Peyer's patch (tissue), 4 donors: ENCODE measurements around the gene SPIB.

Experiments
- POLR2A ChIP-seq, 2 donors: fragments of 450-650 bp; IDR thresholded peaks; one replicate each; pipeline ENCODE4 v1.5.1; 2017; ENCODE audit warnings: antibody characterized with exemption in 2 of 2, mild to moderate bottlenecking in 2 of 2, moderate library complexity in 2 of 2
- TF ChIP-seq, protein P1 (sequence below), 6 experiments: fragments of 450-650 bp in 4 of 6; fragments of 200-600 bp in 2 of 6; sonication (generic) in 1 of 6; IDR thresholded peaks; one replicate each; pipeline ENCODE4 v1.5.1; 2017 to 2019; ENCODE audit warnings: antibody characterized with exemption in 6 of 6, mild to moderate bottlenecking in 3 of 6, moderate library complexity in 1 of 6

DNA sequence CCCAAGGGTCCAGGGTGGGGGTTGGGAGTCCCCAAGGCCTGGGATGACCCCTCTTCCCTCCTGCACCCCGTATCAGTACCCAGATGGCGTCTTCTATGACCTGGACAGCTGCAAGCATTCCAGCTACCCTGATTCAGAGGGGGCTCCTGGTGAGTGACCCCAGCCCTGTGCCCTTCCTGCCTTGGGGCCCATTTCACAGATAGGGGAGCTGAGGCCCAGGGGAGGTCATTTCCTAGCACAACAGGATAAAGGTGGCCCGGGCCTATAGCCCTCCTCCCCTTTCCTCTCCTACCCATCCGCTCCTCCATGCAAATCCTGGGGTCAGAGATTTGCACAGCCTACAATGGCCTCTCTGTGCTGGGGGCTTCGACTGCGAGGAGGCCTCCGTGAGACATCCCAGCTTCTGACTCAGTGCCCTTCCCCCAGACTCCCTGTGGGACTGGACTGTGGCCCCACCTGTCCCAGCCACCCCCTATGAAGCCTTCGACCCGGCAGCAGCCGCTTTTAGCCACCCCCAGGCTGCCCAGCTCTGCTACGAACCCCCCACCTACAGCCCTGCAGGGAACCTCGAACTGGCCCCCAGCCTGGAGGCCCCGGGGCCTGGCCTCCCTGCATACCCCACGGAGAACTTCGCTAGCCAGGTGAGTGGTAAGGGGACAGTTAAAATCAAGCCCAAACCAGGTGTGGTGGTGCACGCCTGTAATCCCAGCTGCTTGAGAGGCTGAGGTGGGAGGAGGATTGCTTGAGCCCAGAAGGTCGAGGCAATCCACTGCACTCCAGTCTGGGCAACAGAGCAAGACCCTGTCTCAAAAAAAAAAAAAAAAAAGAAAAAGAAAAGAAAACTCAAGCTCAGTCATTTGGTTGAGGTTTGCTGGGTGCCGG lies 3.9 kb downstream of the SPIB start:
- no peak for TF ChIP-seq POLR2A (IDR thresholded peaks at IDR 0.05)
- TF ChIP-seq, protein P1, sequence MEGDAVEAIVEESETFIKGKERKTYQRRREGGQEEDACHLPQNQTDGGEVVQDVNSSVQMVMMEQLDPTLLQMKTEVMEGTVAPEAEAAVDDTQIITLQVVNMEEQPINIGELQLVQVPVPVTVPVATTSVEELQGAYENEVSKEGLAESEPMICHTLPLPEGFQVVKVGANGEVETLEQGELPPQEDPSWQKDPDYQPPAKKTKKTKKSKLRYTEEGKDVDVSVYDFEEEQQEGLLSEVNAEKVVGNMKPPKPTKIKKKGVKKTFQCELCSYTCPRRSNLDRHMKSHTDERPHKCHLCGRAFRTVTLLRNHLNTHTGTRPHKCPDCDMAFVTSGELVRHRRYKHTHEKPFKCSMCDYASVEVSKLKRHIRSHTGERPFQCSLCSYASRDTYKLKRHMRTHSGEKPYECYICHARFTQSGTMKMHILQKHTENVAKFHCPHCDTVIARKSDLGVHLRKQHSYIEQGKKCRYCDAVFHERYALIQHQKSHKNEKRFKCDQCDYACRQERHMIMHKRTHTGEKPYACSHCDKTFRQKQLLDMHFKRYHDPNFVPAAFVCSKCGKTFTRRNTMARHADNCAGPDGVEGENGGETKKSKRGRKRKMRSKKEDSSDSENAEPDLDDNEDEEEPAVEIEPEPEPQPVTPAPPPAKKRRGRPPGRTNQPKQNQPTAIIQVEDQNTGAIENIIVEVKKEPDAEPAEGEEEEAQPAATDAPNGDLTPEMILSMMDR (IDR thresholded peaks at IDR 0.05) = no peak
